GM18951 (cell line): ENCODE results near the gene ATP12A.

ENCODE experiments used
- POLR2A ChIP-seq: IDR thresholded peaks from 4 replicates; pipeline ENCODE4 v1.6.1; 2011; ENCODE audit warnings: mild to moderate bottlenecking; ENCODE audit not compliant: insufficient read length, insufficient read depth; ENCODE audit errors: extremely low read depth
- in situ Hi-C: fragments of 300-500 bp; cut with MboI; formaldehyde crosslinking; loops from one replicate; pipeline ENCODE4 v1.12.0; 2022; ENCODE audit warnings: low sequenced_read_pairs, mixed read lengths, inconsistent platforms; ENCODE audit not compliant: unreplicated experiment

ATP12A gene

DNA sequence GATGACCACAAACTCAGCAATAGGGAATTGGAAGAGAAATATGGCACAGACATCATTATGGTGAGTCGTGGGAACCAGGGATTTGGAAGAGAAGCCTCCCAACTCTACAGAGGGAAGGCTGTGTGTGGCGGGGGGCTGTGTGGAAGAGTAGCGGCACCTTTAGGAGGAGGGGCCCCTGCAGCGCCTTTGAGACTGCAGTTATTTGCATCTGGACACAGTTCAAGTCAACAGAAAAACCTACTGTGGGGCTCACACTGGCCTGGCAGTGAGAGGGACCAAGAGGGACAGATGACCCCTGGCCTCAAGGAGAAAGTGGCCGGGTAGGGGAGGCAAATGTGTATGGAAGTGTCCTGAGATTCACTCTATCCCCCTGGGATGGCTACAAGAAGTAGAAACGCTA lies 5.1 kb downstream of the ATP12A start:
- in situ Hi-C loops: no loop called here
- TF ChIP-seq POLR2A: no peak

DNA sequence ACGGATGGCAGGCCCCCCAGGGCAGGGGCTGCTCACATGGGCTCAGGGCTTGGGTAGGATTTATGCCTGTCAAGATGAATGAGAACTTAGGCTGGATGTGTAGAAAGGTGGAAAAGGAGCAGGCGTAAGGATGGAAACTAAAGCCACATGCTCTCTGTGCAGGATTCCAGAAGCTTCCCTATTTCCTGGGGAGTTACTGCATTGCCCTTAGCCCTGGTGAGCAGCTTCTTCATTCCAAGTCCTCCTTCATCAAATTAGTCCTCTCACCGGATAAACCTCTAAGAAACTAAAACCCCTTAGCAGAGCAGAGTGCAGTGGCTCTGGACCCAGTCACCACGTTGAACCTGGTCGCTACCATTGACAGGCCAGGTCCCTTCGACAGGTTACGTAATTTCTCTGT lies 7.4 kb downstream of the ATP12A start:
- in situ Hi-C loops: no loop called here
- TF ChIP-seq POLR2A: no peak

DNA sequence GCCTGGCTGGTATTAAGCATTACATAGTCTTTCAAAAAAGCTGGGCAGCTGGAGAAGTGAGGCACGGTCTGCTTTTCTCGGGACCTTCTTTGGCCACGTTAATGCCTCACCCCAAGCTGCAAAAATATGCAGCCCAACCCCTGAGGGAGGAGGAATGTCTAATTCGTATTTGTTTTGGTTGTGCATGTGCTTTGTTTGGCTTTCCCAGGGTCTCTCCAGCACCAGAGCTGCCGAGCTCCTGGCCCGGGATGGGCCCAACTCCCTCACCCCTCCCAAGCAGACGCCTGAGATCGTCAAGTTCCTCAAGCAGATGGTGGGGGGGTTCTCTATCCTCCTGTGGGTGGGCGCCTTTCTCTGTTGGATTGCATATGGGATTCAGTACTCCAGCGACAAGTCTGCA lies 7.9 kb downstream of the ATP12A start:
- TF ChIP-seq POLR2A: no peak
- in situ Hi-C loops: no loop called here

DNA sequence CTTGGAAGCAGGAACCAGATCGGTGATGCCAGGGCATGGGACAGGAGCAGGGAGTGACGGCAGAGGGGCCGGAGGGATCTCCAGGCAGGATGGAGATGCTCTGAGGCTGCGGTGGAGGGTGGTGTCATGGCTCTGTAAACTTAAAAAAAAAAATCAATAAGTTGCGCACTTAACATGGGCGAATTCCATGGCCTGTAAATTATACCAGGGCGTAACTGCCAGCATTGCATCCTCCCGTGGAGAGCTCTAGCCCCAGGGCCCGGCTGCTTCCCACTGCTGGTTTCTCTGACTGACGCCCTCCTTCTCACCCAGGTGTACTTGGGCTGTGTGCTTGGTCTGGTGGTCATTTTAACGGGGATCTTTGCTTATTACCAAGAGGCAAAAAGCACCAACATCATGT lies 8.7 kb downstream of the ATP12A start:
- no peak for TF ChIP-seq POLR2A
- in situ Hi-C loops: no loop called here

DNA sequence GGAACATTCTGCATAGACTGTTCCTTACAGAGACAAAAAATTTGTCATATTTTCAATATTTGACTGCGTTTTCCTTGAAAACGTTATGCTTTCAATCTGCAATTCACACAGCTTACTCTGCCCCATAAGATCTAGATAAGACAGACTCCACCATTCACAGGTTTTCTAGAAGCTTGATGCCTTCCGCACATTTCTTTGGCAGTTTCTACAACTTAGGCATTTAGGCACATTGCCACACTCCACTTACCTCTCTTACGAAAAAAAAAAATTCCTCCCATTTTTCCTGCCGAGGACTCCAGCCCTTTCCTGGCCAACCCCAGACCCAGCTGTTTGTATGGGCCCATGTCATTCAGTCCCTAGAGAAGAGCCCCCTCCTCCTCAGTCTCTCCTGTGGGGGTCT lies 11.2 kb downstream of the ATP12A start:
- in situ Hi-C loops: no loop called here
- TF ChIP-seq POLR2A: no peak

DNA sequence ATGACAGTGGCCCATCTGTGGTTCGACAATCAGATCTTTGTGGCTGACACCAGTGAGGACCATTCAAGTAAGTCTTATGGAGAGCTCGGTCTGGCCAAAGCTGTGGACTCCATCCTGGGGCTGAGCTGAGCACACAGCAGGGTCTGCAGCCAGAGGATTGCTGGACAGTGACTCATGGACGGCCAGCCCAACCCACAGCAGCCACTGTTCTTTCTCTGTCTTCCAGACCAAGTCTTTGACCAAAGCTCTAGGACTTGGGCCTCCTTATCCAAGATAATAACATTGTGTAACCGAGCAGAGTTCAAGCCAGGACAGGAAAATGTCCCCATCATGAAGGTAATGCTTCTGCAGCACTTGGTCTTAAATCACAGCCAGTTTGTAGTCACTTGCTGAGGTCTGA lies 12.4 kb downstream of the ATP12A start:
- no peak for TF ChIP-seq POLR2A
- in situ Hi-C loops: no loop called here

DNA sequence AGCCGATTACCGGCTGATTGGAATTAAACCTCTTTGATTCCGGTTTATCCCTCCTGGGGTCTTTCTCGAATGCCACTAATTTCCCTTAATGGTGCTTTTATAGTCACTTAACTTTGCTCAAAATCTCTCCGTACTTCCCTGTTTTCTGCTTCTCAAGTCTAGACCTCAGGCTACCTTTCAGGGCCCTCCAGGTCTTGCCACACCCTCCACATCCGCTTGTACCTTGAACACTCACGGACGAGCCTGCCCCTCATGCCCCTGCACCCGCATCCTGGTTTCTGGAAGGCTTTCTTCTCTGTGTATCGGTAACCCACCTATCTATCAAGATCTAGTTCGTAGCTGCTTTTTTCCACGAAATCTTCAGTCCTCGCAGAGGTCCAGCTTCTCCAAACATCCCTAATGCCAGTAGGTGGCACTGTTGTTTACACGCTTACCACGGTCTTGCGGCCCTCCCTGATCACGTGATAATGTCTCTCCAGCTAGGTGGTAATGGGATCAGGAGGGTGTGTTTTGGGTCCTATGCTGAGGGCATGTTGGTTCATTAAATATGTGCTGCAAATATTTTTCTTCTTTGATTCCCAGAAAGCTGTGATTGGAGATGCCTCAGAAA lies 13.8 kb downstream of the ATP12A start:
- in situ Hi-C loops: no loop called here
- no peak for TF ChIP-seq POLR2A

DNA sequence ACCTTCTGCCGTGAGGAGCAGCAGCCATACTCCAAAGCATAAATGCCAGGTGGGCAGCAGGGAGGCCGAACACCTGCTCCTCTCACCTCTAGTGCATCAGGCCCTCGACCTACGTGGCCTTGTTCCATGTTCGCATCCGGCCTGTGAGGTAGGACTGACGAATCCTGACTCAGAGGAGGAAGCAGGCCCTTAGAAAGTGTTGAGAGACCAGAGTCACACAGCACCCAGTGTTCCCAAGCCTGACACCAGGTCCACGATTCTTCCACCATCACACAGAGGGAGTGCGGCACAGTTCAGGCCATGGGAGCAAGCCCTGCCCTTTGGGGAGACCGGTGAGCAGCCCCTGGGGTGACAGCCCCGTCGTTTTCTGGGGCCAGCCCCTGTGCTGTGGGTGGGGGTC lies 14.7 kb downstream of the ATP12A start:
- in situ Hi-C loops: no loop called here
- no peak for TF ChIP-seq POLR2A

DNA sequence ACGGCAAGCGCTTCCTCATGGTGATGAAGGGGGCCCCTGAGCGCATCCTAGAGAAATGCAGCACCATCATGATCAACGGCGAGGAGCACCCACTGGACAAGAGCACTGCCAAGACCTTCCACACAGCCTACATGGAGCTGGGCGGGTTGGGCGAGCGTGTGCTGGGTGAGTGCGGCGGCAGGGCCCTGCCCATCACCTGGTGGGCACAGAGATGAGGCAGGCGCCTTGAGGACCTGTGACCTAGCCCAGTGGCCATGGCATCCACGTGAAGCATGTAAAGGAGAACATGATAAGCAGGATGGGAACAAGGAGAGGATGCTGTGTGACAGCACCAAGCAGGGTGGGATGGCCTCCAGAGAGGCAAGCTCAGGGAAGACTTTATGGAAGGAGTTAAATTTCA lies 18.5 kb downstream of the ATP12A start:
- in situ Hi-C loops: no loop called here
- no peak for TF ChIP-seq POLR2A

DNA sequence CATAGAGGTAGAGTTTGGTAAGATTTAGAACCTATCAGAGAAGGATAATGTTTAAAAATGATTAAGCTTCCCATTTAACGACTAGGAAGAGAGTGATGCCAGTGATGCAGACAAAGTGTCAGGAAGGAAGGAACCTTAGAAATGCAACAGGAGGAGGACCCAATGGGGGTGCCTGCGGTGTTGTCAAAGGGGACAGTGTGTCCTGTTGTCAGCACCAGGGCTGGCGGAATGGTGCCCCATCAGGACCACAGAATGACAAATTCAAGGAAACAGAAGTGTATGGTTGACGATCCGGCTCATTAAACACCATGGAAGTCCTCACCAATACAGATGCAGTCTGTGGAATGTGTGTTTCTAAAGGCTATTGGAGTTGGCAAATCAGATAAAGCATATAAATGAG lies 19.3 kb downstream of the ATP12A start:
- in situ Hi-C loops: no loop called here
- no peak for TF ChIP-seq POLR2A

DNA sequence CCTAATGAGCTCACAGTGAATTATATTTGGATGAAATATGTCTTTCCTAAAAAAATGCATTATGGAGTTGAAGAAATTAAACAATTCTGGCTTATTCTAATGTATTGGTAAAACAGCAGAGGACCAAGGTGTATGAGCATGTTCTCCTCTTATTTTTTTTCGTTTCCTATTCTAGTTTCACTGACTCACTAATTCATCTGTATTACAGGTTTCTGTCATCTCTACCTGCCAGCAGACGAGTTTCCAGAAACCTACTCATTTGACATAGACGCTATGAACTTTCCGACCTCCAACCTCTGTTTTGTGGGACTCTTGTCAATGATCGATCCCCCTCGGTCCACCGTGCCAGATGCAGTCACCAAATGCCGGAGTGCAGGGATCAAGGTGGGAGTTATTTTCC lies 20.3 kb downstream of the ATP12A start:
- in situ Hi-C loops: no loop called here

DNA sequence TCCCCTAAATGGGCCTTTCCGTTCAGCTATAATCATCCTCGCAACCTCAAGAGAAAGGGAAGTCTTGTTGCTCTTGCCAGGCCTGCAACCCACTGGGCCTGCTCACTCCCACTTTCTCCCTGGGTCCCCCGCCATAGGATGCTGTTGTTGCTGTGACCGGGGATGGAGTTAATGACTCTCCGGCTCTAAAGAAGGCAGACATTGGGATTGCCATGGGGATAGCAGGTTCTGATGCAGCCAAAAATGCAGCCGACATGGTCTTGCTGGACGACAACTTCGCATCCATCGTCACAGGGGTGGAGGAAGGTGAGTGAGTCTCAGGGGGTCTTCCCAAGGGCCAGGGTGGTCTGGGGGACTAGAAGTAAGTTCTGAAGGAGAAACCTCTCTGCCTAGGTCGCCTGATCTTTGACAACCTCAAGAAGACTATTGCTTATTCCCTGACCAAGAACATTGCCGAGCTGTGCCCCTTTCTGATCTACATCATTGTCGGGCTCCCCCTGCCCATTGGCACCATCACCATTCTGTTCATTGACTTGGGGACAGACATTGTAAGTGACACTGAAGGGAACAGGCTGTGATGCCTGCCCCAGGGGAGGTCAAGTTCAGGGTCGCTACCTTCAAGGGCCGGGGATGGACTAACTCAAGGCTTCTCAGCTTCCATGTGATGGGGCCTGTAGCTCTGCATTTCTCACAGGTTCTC lies 26.8 kb downstream of the ATP12A start:
- in situ Hi-C loops: no loop called here
- TF ChIP-seq POLR2A: no peak

More for the DNA sequence above, 20.3 kb downstream of the ATP12A start:
- TF ChIP-seq POLR2A: no peak

DNA sequence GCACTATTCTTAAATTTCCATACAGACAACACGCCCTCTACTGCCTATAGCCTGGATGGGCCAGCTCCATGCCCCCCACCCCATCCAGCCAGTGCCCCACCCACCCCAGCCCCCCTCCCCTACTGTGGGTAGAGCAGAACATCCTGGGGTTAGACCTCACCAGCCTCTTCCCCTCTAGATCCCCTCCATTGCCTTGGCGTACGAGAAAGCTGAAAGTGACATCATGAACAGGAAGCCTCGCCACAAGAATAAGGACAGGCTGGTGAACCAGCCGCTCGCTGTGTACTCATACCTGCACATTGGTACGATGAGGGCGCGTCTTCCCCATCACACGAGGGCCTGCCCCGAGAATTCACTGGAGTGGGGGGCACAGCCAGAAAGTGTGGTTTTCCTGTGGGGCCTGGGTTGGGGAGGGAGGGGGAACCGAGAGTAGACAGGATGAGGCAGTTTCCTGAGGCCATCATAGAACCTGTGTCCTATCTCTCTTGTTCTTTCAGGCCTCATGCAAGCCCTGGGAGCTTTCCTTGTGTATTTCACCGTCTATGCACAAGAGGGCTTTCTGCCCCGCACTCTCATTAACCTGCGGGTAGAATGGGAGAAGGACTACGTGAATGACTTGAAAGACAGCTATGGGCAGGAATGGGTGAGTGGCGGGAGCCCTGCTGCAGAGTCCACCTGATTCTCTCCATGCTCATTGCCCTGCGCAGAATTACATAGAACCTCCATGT lies 29.1 kb downstream of the ATP12A start:
- in situ Hi-C loops: no loop called here
- TF ChIP-seq POLR2A: no peak

DNA sequence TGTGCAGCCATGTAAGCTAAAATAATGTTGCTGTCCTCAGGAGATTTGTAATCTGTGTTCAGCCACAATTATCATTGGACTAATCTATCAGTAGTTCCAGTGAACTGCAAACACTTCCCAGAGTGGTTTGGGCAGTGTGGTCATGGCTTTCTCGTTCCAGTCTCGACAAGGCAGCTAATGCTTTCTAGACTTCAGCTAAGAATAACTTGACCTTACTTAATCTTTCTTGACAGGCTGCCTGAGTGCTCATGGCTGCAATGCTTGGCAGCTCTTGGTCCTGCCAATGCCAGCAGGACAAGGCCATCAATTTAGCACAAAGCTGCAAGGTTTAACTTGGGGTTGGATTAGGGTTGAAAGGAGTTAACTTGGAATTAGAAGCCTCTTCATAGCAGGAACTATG lies 32.8 kb downstream of the ATP12A start:
- in situ Hi-C loops: no loop called here

More for the DNA sequence above, 32.8 kb downstream of the ATP12A start:
- TF ChIP-seq POLR2A: no peak
